HG02610 (cell line): Measurements from ENCODE around the gene CDHR4.
"Not testable (repeated sequence)": the region's sequence is repeated elsewhere in the genome, so short reads cannot be mapped to it uniquely, and the experiment has no call there.

Source experiments
- ATAC-seq: cut with Tn5 transposase; IDR thresholded peaks from one replicate; pipeline ENCODE4 v1.9.1; 2021; ENCODE audit warnings: mild to moderate bottlenecking, moderate library complexity; ENCODE audit not compliant: unreplicated experiment

CDHR4 gene

GRCh38 chr3:49804141-49805041 is 4.7 kb upstream of the CDHR4 start:
- ATAC-seq, result no peak

GRCh38 chr3:49803465-49804140 is 3.9 kb upstream of the CDHR4 start:
- peak; percentile 6 for ATAC-seq

- ATAC-seq, result peak; percentile 53
Observed at GRCh38 chr3:49802719-49803464, 3.2 kb upstream of the CDHR4 start, which contains the start of gene INKA1. Gene INKA1, plus strand, starts transcription at chr3:49803261. Its CDS starts 132 bp downstream, at chr3:49803393.

- ATAC-seq, result no peak
Observed at GRCh38 chr3:49801160-49801559, 1.5 kb upstream of the CDHR4 start.

- ATAC-seq, result no peak
Observed at GRCh38 chr3:49799105-49799504, 568 bp downstream of the CDHR4 start.

GRCh38 chr3:49794926-49795905 is 4.5 kb downstream of the CDHR4 start:
- ATAC-seq, result no peak

- ATAC-seq, result no peak
Observed at GRCh38 chr3:49794431-49794830, 5.2 kb downstream of the CDHR4 start.

GRCh38 chr3:49793486-49794085 is 6.1 kb downstream of the CDHR4 start:
- no peak for ATAC-seq

GRCh38 chr3:49792371-49793150 is 7.1 kb downstream of the CDHR4 start:
- no peak for ATAC-seq

- no peak for ATAC-seq
Observed at GRCh38 chr3:49791571-49791970, 8.1 kb downstream of the CDHR4 start.

GRCh38 chr3:49790626-49791411 is 8.9 kb downstream of the CDHR4 start:
- ATAC-seq, result no peak

- no peak for ATAC-seq
Observed at GRCh38 chr3:49788056-49788455, 11.6 kb downstream of the CDHR4 start.

- ATAC-seq, result no peak
Observed at GRCh38 chr3:49787536-49787935, 12.1 kb downstream of the CDHR4 start.

GRCh38 chr3:49787182-49787464 is 12.6 kb downstream of the CDHR4 start:
- ATAC-seq, result no peak

- ATAC-seq, result peak; percentile 99
Observed at GRCh38 chr3:49786357-49787181, 13.1 kb downstream of the CDHR4 start, which contains the start of gene IP6K1. Gene IP6K1, minus strand, starts transcription at chr3:49786542. Its CDS starts 38,502 bp downstream, at chr3:49748040.

- ATAC-seq, result peak; percentile 31
Observed at GRCh38 chr3:49785565-49786356, 13.9 kb downstream of the CDHR4 start.

- not testable (repeated sequence) for ATAC-seq
Observed at GRCh38 chr3:49782277-49782676, 17.4 kb downstream of the CDHR4 start.
